CD4-positive, alpha-beta T cell treated with Interleukin-12 subunit alpha and Interleukin-12 subunit beta, for 1 hour (primary cell): Measurements from ENCODE around the gene RGP1.

Experiments
- DNase-seq: peaks from one replicate; pipeline ENCODE4 v3.0.0-alpha.2; 2020

Gene RGP1

GRCh38 chr9:35774907-35775635 lies 26.0 kb downstream of the RGP1 start:
- DNase-seq: no peak

GRCh38 chr9:35776018-35776417 lies 26.9 kb downstream of the RGP1 start:
- DNase-seq: no peak

GRCh38 chr9:35778496-35778895 lies 29.4 kb downstream of the RGP1 start:
- DNase-seq: no peak

GRCh38 chr9:35781066-35781465 lies 32.0 kb downstream of the RGP1 start:
- no peak for DNase-seq

- DNase-seq: no peak
Observed at GRCh38 chr9:35783418-35783817, 34.3 kb downstream of the RGP1 start.

GRCh38 chr9:35789541-35789940 lies 40.5 kb downstream of the RGP1 start:
- DNase-seq: no peak

GRCh38 chr9:35790025-35790384 lies 40.9 kb downstream of the RGP1 start:
- DNase-seq: no peak

- DNase-seq: peak; percentile 75
Observed at GRCh38 chr9:35790385-35791296, 41.6 kb downstream of the RGP1 start.

GRCh38 chr9:35791297-35791921 lies 42.3 kb downstream of the RGP1 start, which contains the start of gene NPR2:
Gene NPR2, plus strand, starts transcription at chr9:35791591. Its CDS starts 818 bp downstream, at chr9:35792409.
- DNase-seq: no peak

- DNase-seq: no peak
Observed at GRCh38 chr9:35792024-35792813, 43.1 kb downstream of the RGP1 start.

- DNase-seq: no peak
Observed at GRCh38 chr9:35792826-35793225, 43.7 kb downstream of the RGP1 start.

GRCh38 chr9:35793461-35793860 lies 44.4 kb downstream of the RGP1 start:
- no peak for DNase-seq

GRCh38 chr9:35795695-35796094 lies 46.6 kb downstream of the RGP1 start:
- no peak for DNase-seq

GRCh38 chr9:35797311-35798109 lies 48.4 kb downstream of the RGP1 start:
- no peak for DNase-seq

GRCh38 chr9:35798658-35799374 lies 49.7 kb downstream of the RGP1 start:
- no peak for DNase-seq

GRCh38 chr9:35800530-35800929 lies 51.4 kb downstream of the RGP1 start:
- no peak for DNase-seq

- DNase-seq: no peak
Observed at GRCh38 chr9:35801328-35802128, 52.4 kb downstream of the RGP1 start.

GRCh38 chr9:35806101-35806500 lies 57.0 kb downstream of the RGP1 start:
- DNase-seq: no peak
